ENCODE data around the gene TMEM270. TPM values are rescaled to one million over a fixed set of nuclear protein-coding genes. Genes with fewer than 3 reads are reported as not detected.

TMEM270 gene
- total and polyA plus RNA-seq, 2 of the 8 experiments (the other 6 are each of a cell fraction or from before 2014, with no cell fraction given) = 0.26 TPM; not detected in 1

DNA sequence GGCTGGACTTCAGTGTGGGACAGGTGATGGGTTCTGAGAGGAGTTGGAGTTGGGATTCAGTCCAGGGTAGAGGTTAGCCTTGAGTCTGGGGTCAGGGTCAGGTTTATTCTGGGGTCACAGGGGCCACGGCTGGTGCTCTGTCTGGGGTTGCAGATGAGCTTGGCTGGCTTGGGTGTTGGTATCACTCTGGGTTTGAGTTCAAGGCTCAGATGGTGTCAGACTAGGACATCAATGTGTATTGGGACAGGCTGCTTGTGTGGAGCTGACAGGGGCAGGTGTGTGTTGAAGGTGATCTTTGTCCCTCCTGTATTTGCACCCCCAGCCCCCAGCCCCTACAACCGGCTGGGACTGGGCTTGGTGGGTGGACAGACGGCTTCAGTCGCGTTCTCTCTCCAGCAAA is 26.8 kb downstream of the TMEM270 start (continued):
- TF ChIP-seq TBP (IDR thresholded peaks at IDR 0.05; ENCODE audit: low read depth, low read length) (no peak), TCF12 (IDR thresholded peaks at IDR 0.05; ENCODE audit: low read depth, low read length) (no peak), FOSL1 (IDR thresholded peaks at IDR 0.05; ENCODE audit: insufficient read depth, low read depth, low read length) (no peak), BCL11A (IDR thresholded peaks at IDR 0.05; ENCODE audit: low read depth in 2 of 2, low read length in 2 of 2) (no peak), YY1 (IDR thresholded peaks at IDR 0.05; ENCODE audit: low read depth, low read length) (no peak), RNF2 (IDR thresholded peaks at IDR 0.05; ENCODE audit: borderline replicate concordance, low read depth, low read length, missing control alignments, poor library complexity, severe bottlenecking) (no peak), SIX5 (IDR thresholded peaks at IDR 0.05; ENCODE audit: low read depth, low read length) (no peak), NANOG (IDR thresholded peaks at IDR 0.05; ENCODE audit: insufficient read depth, low read depth, low read length, poor library complexity, severe bottlenecking) (no peak), KDM5A (IDR thresholded peaks at IDR 0.05; ENCODE audit: low read length) (no peak), NRF1 (IDR thresholded peaks at IDR 0.05; ENCODE audit: low read depth, low read length) (no peak)
